Measurements from ENCODE around the gene SPINT1.

SPINT1 gene

GRCh38 chr15:40829115-40829514 lies 14.7 kb upstream of the SPINT1 start:
- no peak for DNase-seq (ENCODE audit: low read depth)
- TF ChIP-seq, protein P1, sequence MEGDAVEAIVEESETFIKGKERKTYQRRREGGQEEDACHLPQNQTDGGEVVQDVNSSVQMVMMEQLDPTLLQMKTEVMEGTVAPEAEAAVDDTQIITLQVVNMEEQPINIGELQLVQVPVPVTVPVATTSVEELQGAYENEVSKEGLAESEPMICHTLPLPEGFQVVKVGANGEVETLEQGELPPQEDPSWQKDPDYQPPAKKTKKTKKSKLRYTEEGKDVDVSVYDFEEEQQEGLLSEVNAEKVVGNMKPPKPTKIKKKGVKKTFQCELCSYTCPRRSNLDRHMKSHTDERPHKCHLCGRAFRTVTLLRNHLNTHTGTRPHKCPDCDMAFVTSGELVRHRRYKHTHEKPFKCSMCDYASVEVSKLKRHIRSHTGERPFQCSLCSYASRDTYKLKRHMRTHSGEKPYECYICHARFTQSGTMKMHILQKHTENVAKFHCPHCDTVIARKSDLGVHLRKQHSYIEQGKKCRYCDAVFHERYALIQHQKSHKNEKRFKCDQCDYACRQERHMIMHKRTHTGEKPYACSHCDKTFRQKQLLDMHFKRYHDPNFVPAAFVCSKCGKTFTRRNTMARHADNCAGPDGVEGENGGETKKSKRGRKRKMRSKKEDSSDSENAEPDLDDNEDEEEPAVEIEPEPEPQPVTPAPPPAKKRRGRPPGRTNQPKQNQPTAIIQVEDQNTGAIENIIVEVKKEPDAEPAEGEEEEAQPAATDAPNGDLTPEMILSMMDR (IDR thresholded peaks at IDR 0.05; ENCODE audit: low read depth, low read length, missing control alignments), result no peak
- no peak overlapping the region for H3K4me3 ChIP-seq (ENCODE audit: low read depth, low read length)

GRCh38 chr15:40830884-40831283 lies 13.0 kb upstream of the SPINT1 start:
- no peak for DNase-seq (ENCODE audit: low read depth)

GRCh38 chr15:40831861-40832260 lies 12.0 kb upstream of the SPINT1 start:
- no peak overlapping the region for H3K4me3 ChIP-seq (ENCODE audit: low read depth, low read length)
- DNase-seq (ENCODE audit: low read depth), result no peak
- TF ChIP-seq, protein P1 (IDR thresholded peaks at IDR 0.05; ENCODE audit: low read depth, low read length, missing control alignments), result no peak

More at GRCh38 chr15:40830884-40831283, 13.0 kb upstream of the SPINT1 start:
- TF ChIP-seq, protein P1 (IDR thresholded peaks at IDR 0.05; ENCODE audit: low read depth, low read length, missing control alignments), result no peak
- no peak overlapping the region for H3K4me3 ChIP-seq (ENCODE audit: low read depth, low read length)

DNA sequence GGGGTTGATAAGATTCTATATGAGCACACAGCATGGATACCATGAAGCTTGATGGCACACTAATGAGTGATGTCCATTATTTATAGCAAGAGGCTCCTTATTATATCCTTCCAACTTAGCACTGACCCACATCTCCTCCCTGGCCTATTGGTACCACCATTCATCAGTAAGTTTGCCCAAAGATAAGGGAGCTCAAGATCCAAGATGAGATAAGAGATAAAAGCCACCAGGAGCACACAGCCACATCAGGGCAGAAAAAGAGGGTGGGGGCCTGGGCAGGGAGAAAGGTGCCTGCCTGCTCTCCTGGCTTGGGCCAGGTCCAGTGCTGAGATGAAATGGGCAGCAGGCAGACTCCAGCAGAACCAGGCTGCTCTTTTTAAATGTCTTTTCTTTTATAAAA lies 10.9 kb upstream of the SPINT1 start:
- no peak overlapping the region for H3K4me3 ChIP-seq (ENCODE audit: low read depth, low read length)
- TF ChIP-seq, protein P1 (IDR thresholded peaks at IDR 0.05; ENCODE audit: low read depth, low read length, missing control alignments), result no peak
- DNase-seq (ENCODE audit: low read depth), result no peak

- H3K4me3 ChIP-seq (ENCODE audit: low read depth, low read length), result no peak overlapping the region
- DNase-seq (ENCODE audit: low read depth), result no peak
- TF ChIP-seq, protein P1 (IDR thresholded peaks at IDR 0.05; ENCODE audit: low read depth, low read length, missing control alignments), result no peak
These were observed 7.8 kb upstream of the SPINT1 start for GRCh38 chr15:40836020-40836419.

GRCh38 chr15:40838756-40839155 lies 5.1 kb upstream of the SPINT1 start:
- no peak overlapping the region for H3K4me3 ChIP-seq (ENCODE audit: low read depth, low read length)
- TF ChIP-seq, protein P1 (IDR thresholded peaks at IDR 0.05; ENCODE audit: low read depth, low read length, missing control alignments), result no peak
- no peak for DNase-seq (ENCODE audit: low read depth)

DNA sequence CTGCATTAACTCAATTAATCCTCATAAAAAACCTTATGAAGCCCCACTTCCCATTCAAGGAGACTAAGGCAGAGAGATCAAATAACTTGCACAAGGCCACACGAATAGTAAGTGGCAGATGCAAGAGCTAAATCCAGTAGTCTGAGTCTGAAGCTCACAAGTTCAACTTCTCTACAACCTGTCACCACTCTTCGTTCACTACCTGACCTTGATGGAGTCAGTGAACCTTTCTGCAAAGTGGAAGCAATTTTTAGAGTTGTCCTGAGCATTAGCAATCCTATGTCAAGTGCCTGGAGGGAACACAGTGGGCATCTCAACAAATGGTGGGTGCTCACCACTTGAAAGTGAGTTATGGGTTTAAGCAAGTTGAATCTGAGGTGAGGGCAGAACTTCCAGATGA lies 2.1 kb upstream of the SPINT1 start:
- no peak overlapping the region for H3K4me3 ChIP-seq (ENCODE audit: low read depth, low read length)
- TF ChIP-seq, protein P1 (IDR thresholded peaks at IDR 0.05; ENCODE audit: low read depth, low read length, missing control alignments), result no peak
- DNase-seq (ENCODE audit: low read depth), result no peak

Data from GM12864 (cell line).